GM23248 (cell line): ENCODE measurements around the gene SEC22C. TPM values are rescaled to one million over a fixed set of nuclear protein-coding genes. Genes with fewer than 3 reads are reported as not detected.

ENCODE experiments used
- DNase-seq: peaks from one replicate; pipeline ENCODE4 v3.0.0-alpha.2; 2015
- H2AFZ ChIP-seq: fragments of 200-600 bp; sonication (generic); 2 replicates; pipeline ENCODE4 v1.6.1; 2016; ENCODE audit warnings: antibody characterized with exemption
- H3F3A ChIP-seq: fragments of 200-600 bp; sonication (generic); 2 replicates; pipeline ENCODE4 v1.6.1; 2016; ENCODE audit warnings: mild to moderate bottlenecking, antibody characterized with exemption, mixed run types; ENCODE audit not compliant: insufficient read depth
- H3K27ac ChIP-seq: fragments of 200-600 bp; sonication (generic); 2 replicates; pipeline ENCODE4 v1.5.1; 2016; ENCODE audit warnings: mild to moderate bottlenecking
- H3K27me3 ChIP-seq: fragments of 200-600 bp; sonication (generic); replicated peaks from 2 replicates; pipeline ENCODE4 v1.6.1; 2016; ENCODE audit warnings: mild to moderate bottlenecking; ENCODE audit not compliant: insufficient read depth
- H3K36me3 ChIP-seq: fragments of 200-600 bp; sonication (generic); 2 replicates; pipeline ENCODE4 v1.6.1; 2016; ENCODE audit warnings: low read depth, mild to moderate bottlenecking
- H3K4me1 ChIP-seq: fragments of 200-600 bp; sonication (generic); 2 replicates; pipeline ENCODE4 v1.6.1; 2016; ENCODE audit warnings: mild to moderate bottlenecking; ENCODE audit not compliant: insufficient read depth
- H3K4me2 ChIP-seq: fragments of 200-600 bp; sonication (generic); one replicate; pipeline ENCODE4 v1.6.1; 2016; ENCODE audit warnings: mild to moderate bottlenecking; ENCODE audit not compliant: unreplicated experiment
- H3K4me3 ChIP-seq: fragments of 200-600 bp; sonication (generic); 2 replicates; pipeline ENCODE4 v1.5.1; 2016; ENCODE audit warnings: mild to moderate bottlenecking
- H3K79me2 ChIP-seq: fragments of 200-600 bp; sonication (generic); 2 replicates; pipeline ENCODE4 v1.6.1; 2016; ENCODE audit warnings: mild to moderate bottlenecking; ENCODE audit not compliant: insufficient read depth
- H3K9ac ChIP-seq: fragments of 200-600 bp; sonication (generic); 2 replicates; pipeline ENCODE4 v1.6.1; 2016; ENCODE audit warnings: mild to moderate bottlenecking
- H3K9me2 ChIP-seq: fragments of 200-600 bp; sonication (generic); 2 replicates; pipeline ENCODE4 v1.6.1; 2016; ENCODE audit warnings: mixed run types, mild to moderate bottlenecking, moderate library complexity; ENCODE audit not compliant: insufficient read depth
- H3K9me3 ChIP-seq: fragments of 200-600 bp; sonication (generic); one replicate; pipeline ENCODE4 v1.6.1; 2017; ENCODE audit warnings: low read depth
- H4K20me1 ChIP-seq: fragments of 200-600 bp; sonication (generic); 2 replicates; pipeline ENCODE4 v1.6.0; 2016; ENCODE audit not compliant: insufficient read depth
- EZH2 ChIP-seq: fragments of 200-600 bp; sonication (generic); IDR thresholded peaks from 2 replicates; pipeline ENCODE4 v1.6.1; 2018; ENCODE audit warnings: antibody characterized with exemption, mild to moderate bottlenecking; ENCODE audit not compliant: insufficient read depth, poor library complexity, severe bottlenecking
- EZH2phosphoT487 ChIP-seq: fragments of 200-600 bp; sonication (generic); IDR thresholded peaks from 2 replicates; pipeline ENCODE4 v1.6.1; 2018; ENCODE audit warnings: antibody characterized with exemption, moderate library complexity, mild to moderate bottlenecking, low read depth; ENCODE audit not compliant: insufficient read depth
- WGBS, 2 experiments: methylation state at CpG; one replicate each; pipeline ENCODE4 v1.1.6; 2015 to 2017; ENCODE audit warnings: low lambda C conversion rate in 2 of 2, low coverage in 1 of 2; ENCODE audit errors: missing lambda C conversion rate in 2 of 2; 5-methylcytosine and 5-hydroxymethylcytosine counted together
- in situ Hi-C: fragments of 300-500 bp; cut with MboI; formaldehyde crosslinking; loops from 2 replicates; pipeline ENCODE4 v1.15.0; 2020
- polyA plus RNA-seq: library from polyadenylated mRNA; unstranded; fragments of >200 nt; fragmentation: Nextera tagmentation; extraction: Ambion mirVana; gene quantifications from 2 replicates; pipeline ENCODE4 v1.2.1, GENCODE V29; 2016
- total RNA-seq: library from RNA; depleted of rRNA; stranded (reverse); fragments of >200 nt; shearing (Covaris generic); gene quantifications from 2 replicates; pipeline ENCODE4 v1.2.3, GENCODE V29; 2014

The SEC22C gene
- total and polyA plus RNA-seq, 2 experiments from 2014 or later, result 55.9 to 67.3 TPM

- H3F3A ChIP-seq, result peaks cover 17% of the 10 kb centered on the region
- in situ Hi-C loops, result no loop called here
- no peaks in the 10 kb centered on the region for H4K20me1 ChIP-seq
- peaks cover 10% of the 10 kb centered on the region; the same call in 1 of the 2 replicates for H3K4me1 ChIP-seq
- H3K9me3 ChIP-seq, result no peaks in the 10 kb centered on the region
- H3K27ac ChIP-seq, result no peak overlapping the region
- H3K9ac ChIP-seq, result no peak overlapping the region
- WGBS, 2 experiments, result 85 to 92% methylated on average over 4 of the region's 4 CpGs
- H3K27me3 ChIP-seq, result no peaks in the 10 kb centered on the region
- H2AFZ ChIP-seq, result no peak overlapping the region
- no peak for TF ChIP-seq EZH2
- no peak for TF ChIP-seq EZH2phosphoT487
- H3K4me2 ChIP-seq, result no peak overlapping the region
- H3K4me3 ChIP-seq, result no peak overlapping the region
- no peaks in the 10 kb centered on the region for H3K9me2 ChIP-seq
- H3K79me2 ChIP-seq, result peaks cover 81% of the 10 kb centered on the region
- H3K36me3 ChIP-seq, result peaks cover 16% of the 10 kb centered on the region; the same call in 1 of the 2 replicates
- no peak for DNase-seq
These were observed 13.9 kb upstream of the SEC22C start for GRCh38 chr3:42595682-42596081.

GRCh38 chr3:42593635-42594034 lies 11.9 kb upstream of the SEC22C start:
- Histone ChIP-seq H4K20me1 (no peaks in the 10 kb centered on the region), H3F3A (peaks cover 10% of the 10 kb centered on the region), H3K9me2 (no peaks in the 10 kb centered on the region), H3K79me2 (peaks cover 76% of the 10 kb centered on the region), H3K4me3 (no peak overlapping the region), H3K36me3 (peaks cover 16% of the 10 kb centered on the region; the same call in 1 of the 2 replicates), H3K9ac (no peak overlapping the region), H3K27ac (no peak overlapping the region), H3K4me2 (no peak overlapping the region), H2AFZ (no peak overlapping the region), H3K27me3 (no peaks in the 10 kb centered on the region), H3K4me1 (peaks cover 8% of the 10 kb centered on the region; the same call in 1 of the 2 replicates), H3K9me3 (no peaks in the 10 kb centered on the region)
- WGBS, 2 experiments, result 100% methylated on average over 1 of the region's 1 CpG
- no peak for DNase-seq
- in situ Hi-C loops, result no loop called here
- TF ChIP-seq EZH2phosphoT487, result no peak
- TF ChIP-seq EZH2, result no peak

GRCh38 chr3:42591811-42592210 lies 10.0 kb upstream of the SEC22C start:
- in situ Hi-C loops, result no loop called here
- Histone ChIP-seq H3K4me1 (peaks cover 8% of the 10 kb centered on the region; the same call in 1 of the 2 replicates), H2AFZ (peak overlapping the region; percentile 66), H3K9ac (peak overlapping the region; percentile 85), H3K36me3 (peaks cover 16% of the 10 kb centered on the region; the same call in 1 of the 2 replicates), H3K9me3 (no peaks in the 10 kb centered on the region), H3F3A (peaks cover 7% of the 10 kb centered on the region; the same call in 1 of the 2 replicates), H3K4me2 (peak overlapping the region; percentile 73), H3K4me3 (peak overlapping the region; percentile 75), H3K9me2 (no peaks in the 10 kb centered on the region), H3K27ac (peak overlapping the region; percentile 54; the same call in 1 of the 2 replicates), H4K20me1 (no peaks in the 10 kb centered on the region), H3K79me2 (peaks cover 58% of the 10 kb centered on the region), H3K27me3 (no peaks in the 10 kb centered on the region)
- DNase-seq, result peak; percentile 26
- WGBS, 2 experiments, result 55 to 59% methylated on average over 4 of the region's 4 CpGs
- TF ChIP-seq EZH2phosphoT487 (no peak), EZH2 (no peak)

DNA sequence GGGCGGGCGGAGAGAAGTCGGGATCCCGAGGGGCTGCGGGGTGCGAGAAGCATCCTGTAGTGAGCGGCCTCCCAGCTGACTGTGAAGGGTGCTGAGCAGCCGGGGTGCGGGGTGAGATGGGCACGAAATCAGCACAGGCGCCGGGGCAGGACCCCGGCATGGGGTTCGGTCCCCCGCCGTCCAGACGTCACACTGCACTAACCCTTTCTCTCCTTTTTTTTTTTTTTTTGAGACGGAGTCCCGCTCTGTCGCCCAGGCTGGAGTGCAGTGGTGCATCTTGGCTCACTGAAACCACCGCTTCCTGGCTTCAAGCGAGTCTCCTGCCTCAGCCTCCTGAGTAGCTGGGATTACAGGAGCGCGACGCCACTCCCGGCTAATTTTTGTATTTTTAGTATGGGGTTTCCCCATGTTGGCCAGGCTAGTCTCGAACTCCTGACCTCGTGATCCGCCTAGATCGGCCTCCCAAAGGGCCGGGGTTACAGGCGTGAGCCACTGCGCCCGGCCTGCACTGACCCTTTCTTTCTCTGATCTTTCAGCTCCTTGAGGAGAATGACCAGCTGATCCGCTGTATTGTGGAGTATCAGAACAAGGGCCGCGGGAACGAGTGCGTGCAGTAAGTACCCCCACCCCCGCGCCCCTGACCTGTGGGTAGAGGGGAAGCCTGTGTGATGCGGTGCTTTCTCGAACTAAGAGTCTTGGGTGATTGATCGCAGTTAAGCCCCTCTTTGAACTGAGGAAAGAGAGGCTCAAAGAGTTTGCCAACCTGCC lies 9.4 kb upstream of the SEC22C start:
- Histone ChIP-seq H4K20me1 (no peaks in the 10 kb centered on the region), H3K36me3 (peaks cover 16% of the 10 kb centered on the region; the same call in 1 of the 2 replicates), H3K27me3 (no peaks in the 10 kb centered on the region), H3K79me2 (peaks cover 53% of the 10 kb centered on the region), H3K4me2 (peak overlapping the region; percentile 73), H3K27ac (peak overlapping the region; percentile 54), H3K9ac (peak overlapping the region; percentile 85), H3F3A (peaks cover 7% of the 10 kb centered on the region; the same call in 1 of the 2 replicates), H3K4me3 (peak overlapping the region; percentile 75), H3K9me2 (no peaks in the 10 kb centered on the region), H3K4me1 (peaks cover 8% of the 10 kb centered on the region; the same call in 1 of the 2 replicates), H3K9me3 (no peaks in the 10 kb centered on the region), H2AFZ (peak overlapping the region; percentile 66)
- no peak for TF ChIP-seq EZH2phosphoT487
- no peak for TF ChIP-seq EZH2
- peak; percentile 51 for DNase-seq
- WGBS, 2 experiments, result 4 to 8% methylated on average over 26 to 44 of the region's 44 CpGs
- in situ Hi-C loops, result no loop called here
